Fibroblast of the aortic adventitia (primary cell): ENCODE data around the gene FLNC. TPM values are rescaled to one million over a fixed set of nuclear protein-coding genes. Genes with fewer than 3 reads are reported as not detected.

ENCODE experiments used
- DNase-seq: peaks from one replicate; pipeline ENCODE4 v3.0.0-alpha.2; 2010; ENCODE audit warnings: low read depth
- H3K4me3 ChIP-seq: 2 replicates; pipeline ENCODE4 v1.5.1; 2011; ENCODE audit warnings: low read depth, mild to moderate bottlenecking, control low read depth, low read length, moderate library complexity
- CTCF ChIP-seq: IDR thresholded peaks from 2 replicates; pipeline ENCODE4 v1.5.1; 2011; ENCODE audit warnings: mild to moderate bottlenecking, low read length, control low read depth, inconsistent platforms; ENCODE audit not compliant: insufficient read depth
- total RNA-seq: library from RNA; depleted of rRNA; stranded (reverse); fragments of >200 nt; gene quantifications from 2 replicates; pipeline ENCODE4 v1.2.3, GENCODE V29; 2012; ENCODE audit warnings: low replicate concordance

The FLNC gene
- total RNA-seq, 1 donor: 193 TPM

- no peak for DNase-seq
- H3K4me3 ChIP-seq: no peak overlapping the region
- no peak for TF ChIP-seq CTCF
These were observed 29.2 kb upstream of the FLNC start for GRCh38 chr7:128801003-128801402.

- no peak overlapping the region for H3K4me3 ChIP-seq
- DNase-seq: no peak
- no peak for TF ChIP-seq CTCF
These were observed 28.4 kb upstream of the FLNC start for GRCh38 chr7:128801667-128802418.

GRCh38 chr7:128804484-128804883 is 25.7 kb upstream of the FLNC start:
- TF ChIP-seq CTCF: no peak
- DNase-seq: no peak
- H3K4me3 ChIP-seq: no peak overlapping the region

GRCh38 chr7:128805225-128805624 is 25.0 kb upstream of the FLNC start:
- peak; percentile 41 for DNase-seq
- no peak for TF ChIP-seq CTCF
- H3K4me3 ChIP-seq: no peak overlapping the region

GRCh38 chr7:128807191-128807590 is 23.0 kb upstream of the FLNC start:
- TF ChIP-seq CTCF: no peak
- no peak overlapping the region for H3K4me3 ChIP-seq
- DNase-seq: no peak

GRCh38 chr7:128809363-128809762 is 20.8 kb upstream of the FLNC start:
- H3K4me3 ChIP-seq: no peak overlapping the region
- DNase-seq: no peak
- TF ChIP-seq CTCF: no peak

- DNase-seq: no peak
- TF ChIP-seq CTCF: no peak
- no peak overlapping the region for H3K4me3 ChIP-seq
These were observed 19.7 kb upstream of the FLNC start for GRCh38 chr7:128810473-128810872.
